Chondrocyte (in vitro differentiated cells): ENCODE data around the gene ZYX. TPM values are rescaled to one million over a fixed set of nuclear protein-coding genes. Genes with fewer than 3 reads are reported as not detected.

Experiments used
- DNase-seq: peaks from one replicate; pipeline ENCODE4 v3.0.0; 2021; ENCODE audit warnings: mixed read lengths, low spot score
- H3K27ac Mint-ChIP-seq: one replicate; pipeline ENCODE4 v1.8.0; 2021; ENCODE audit warnings: mild to moderate bottlenecking, moderate library complexity, mixed read lengths; ENCODE audit not compliant: unreplicated experiment
- H3K27me3 Mint-ChIP-seq: 2 replicates; pipeline ENCODE4 v1.8.0; 2021; ENCODE audit warnings: low read depth, mixed read lengths
- H3K36me3 Mint-ChIP-seq: 2 replicates; pipeline ENCODE4 v1.8.0; 2021; ENCODE audit warnings: low read depth, mixed read lengths
- H3K4me1 Mint-ChIP-seq: 2 replicates; pipeline ENCODE4 v1.8.0; 2021; ENCODE audit warnings: low read depth, mild to moderate bottlenecking, mixed read lengths
- H3K4me3 Mint-ChIP-seq: one replicate; pipeline ENCODE4 v1.8.0; 2021; ENCODE audit warnings: mild to moderate bottlenecking, moderate library complexity, mixed read lengths; ENCODE audit not compliant: unreplicated experiment
- H3K9me3 Mint-ChIP-seq: 2 replicates; pipeline ENCODE4 v1.8.0; 2021; ENCODE audit warnings: low read depth, mixed read lengths
- CTCF ChIP-seq: fragments of 200-600 bp; sonication (generic); IDR thresholded peaks from 2 replicates; pipeline ENCODE4 v1.5.0; 2021; ENCODE audit warnings: antibody characterized with exemption, mild to moderate bottlenecking, moderate library complexity
- total RNA-seq: library from RNA; stranded (reverse); gene quantifications from 3 replicates; pipeline ENCODE4 v1.2.1, GENCODE V29; 2021

Gene ZYX
- total RNA-seq, 1 donor from 2014 or later = 386 TPM

DNA sequence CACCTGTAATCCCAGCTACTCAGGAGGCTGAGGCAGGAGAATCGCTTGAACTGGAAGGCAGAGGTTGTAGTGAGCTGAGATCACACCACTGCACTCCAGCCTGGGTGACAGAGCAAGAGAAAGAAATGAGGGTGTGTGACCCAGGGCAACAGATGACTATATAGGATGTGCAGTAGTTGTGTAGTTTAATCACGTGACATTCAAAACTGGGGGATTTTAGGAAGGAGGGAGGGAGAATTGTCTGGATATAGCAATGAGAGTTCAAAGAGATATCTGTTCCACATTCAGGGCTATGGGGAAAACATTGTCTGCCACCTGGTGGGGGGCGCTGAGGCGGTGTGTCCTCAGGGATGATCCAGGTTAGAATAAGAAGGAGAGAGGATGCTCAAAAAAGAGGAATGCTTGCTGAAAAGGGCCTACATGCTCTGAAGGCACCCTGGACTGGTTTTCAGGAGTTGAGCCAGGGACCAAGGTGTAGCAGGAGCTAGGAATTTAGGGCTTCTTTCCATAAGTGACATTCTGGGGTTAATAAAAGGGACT lies 7.8 kb upstream of the ZYX start:
- no peaks in the 10 kb centered on the region for H3K36me3 Mint-ChIP-seq
- H3K4me1 Mint-ChIP-seq = peaks cover 20% of the 10 kb centered on the region
- no peak overlapping the region for H3K4me3 Mint-ChIP-seq
- H3K9me3 Mint-ChIP-seq = no peaks in the 10 kb centered on the region
- H3K27me3 Mint-ChIP-seq = no peaks in the 10 kb centered on the region
- TF ChIP-seq CTCF = peak; percentile 29
- H3K27ac Mint-ChIP-seq = no peak overlapping the region
- DNase-seq = no peak

DNA sequence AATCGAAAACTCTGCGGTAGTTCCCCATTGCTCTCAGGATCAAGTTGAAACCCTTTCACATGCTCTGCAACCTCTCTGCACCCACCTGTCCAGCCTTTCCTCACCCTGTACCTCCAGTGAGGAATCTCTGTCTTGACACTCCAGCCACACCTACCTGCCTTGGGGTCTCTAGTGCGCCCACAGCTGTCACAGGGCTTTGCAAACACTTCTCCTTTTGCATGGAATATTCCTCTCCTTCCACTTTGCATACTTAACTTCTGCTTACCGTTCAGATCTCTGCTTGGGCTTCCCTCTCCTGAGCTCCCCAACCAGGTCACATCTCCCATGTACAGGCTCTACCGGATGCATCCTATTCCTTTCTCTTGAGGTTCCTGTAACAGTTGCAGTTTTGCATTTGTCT lies 6.6 kb upstream of the ZYX start:
- DNase-seq = no peak
- no peak for TF ChIP-seq CTCF
- no peaks in the 10 kb centered on the region for H3K36me3 Mint-ChIP-seq
- H3K27me3 Mint-ChIP-seq = no peaks in the 10 kb centered on the region
- no peaks in the 10 kb centered on the region for H3K9me3 Mint-ChIP-seq
- no peak overlapping the region for H3K27ac Mint-ChIP-seq
- no peak overlapping the region for H3K4me3 Mint-ChIP-seq
- H3K4me1 Mint-ChIP-seq = peaks cover 33% of the 10 kb centered on the region

GRCh38 chr7:143375298-143376034 lies 5.7 kb upstream of the ZYX start:
- Mint-ChIP-seq H3K4me1 (peaks cover 32% of the 10 kb centered on the region), H3K27ac (peak overlapping the region; percentile 23), H3K4me3 (no peak overlapping the region), H3K9me3 (no peaks in the 10 kb centered on the region), H3K36me3 (no peaks in the 10 kb centered on the region), H3K27me3 (no peaks in the 10 kb centered on the region)
- DNase-seq = peak; percentile 51
- TF ChIP-seq CTCF = no peak

DNA sequence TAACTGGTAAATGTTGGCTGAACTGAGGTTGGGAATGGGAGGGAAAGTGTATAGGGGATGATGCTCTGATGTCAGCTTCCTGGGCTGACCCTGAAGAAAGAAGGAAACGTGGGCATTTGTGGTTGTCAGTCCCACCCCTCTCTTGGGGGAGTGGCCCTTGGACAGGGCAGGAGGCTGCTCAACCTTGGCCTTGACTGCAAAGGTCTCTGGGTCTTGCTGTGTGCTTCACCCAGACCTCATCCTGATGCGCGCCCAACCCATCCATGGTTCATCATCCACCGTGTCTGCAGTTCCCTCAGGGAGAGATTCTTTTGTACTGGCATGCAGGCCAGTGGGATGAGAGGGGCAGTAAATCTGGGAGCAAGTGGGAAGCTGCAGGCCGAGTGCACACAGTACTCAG lies 4.7 kb upstream of the ZYX start:
- no peak overlapping the region for H3K4me3 Mint-ChIP-seq
- no peaks in the 10 kb centered on the region for H3K36me3 Mint-ChIP-seq
- peaks cover 32% of the 10 kb centered on the region for H3K4me1 Mint-ChIP-seq
- no peaks in the 10 kb centered on the region for H3K9me3 Mint-ChIP-seq
- H3K27me3 Mint-ChIP-seq = no peaks in the 10 kb centered on the region
- no peak for DNase-seq
- no peak overlapping the region for H3K27ac Mint-ChIP-seq
- no peak for TF ChIP-seq CTCF

DNA sequence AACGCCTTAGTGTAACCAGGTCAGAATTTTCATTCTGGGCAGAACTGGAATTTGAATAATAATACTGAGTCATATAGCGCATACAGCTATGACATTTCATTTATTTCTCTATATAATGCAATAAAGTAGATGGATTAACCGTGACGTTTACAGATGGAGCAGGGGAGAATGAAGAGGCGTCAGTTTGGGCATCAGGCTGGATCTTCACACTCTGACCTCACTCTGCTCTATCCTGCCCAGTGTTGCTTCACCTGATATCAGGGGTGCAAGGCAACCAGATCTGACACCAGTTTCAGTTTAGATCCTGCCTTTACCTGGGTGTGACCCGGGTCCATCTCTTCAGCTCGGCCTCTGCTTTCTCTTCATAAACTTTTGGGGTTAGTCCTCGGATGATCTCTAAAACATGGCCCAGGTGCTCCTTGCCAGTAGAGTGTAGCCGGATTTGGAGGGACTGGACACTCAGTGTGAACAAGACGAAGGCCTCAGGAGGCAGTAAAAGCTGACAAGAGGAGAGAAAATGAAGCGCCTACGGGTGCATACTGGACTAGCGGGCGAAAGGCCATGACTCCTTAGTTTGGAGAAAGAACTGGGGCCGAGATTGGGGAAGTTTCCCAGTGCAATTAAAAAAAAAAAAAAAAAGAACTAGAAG lies 1.4 kb upstream of the ZYX start:
- DNase-seq = no peak
- Mint-ChIP-seq H3K4me1 (peaks cover 23% of the 10 kb centered on the region), H3K36me3 (peaks cover 6% of the 10 kb centered on the region), H3K9me3 (no peaks in the 10 kb centered on the region), H3K27ac (peak overlapping the region; percentile 98), H3K27me3 (no peaks in the 10 kb centered on the region), H3K4me3 (peak overlapping the region; percentile 89)
- no peak for TF ChIP-seq CTCF
